GM20431 (cell line): ENCODE data around the gene ADRA1B.
"Not testable (repeated sequence)": the region's sequence is repeated elsewhere in the genome, so short reads cannot be mapped to it uniquely, and the experiment has no call there.

Source experiments
- in situ Hi-C: fragments of 300-500 bp; cut with MseI, MboI; formaldehyde crosslinking; loops from one replicate; pipeline ENCODE4 v1.15.0; 2020; ENCODE audit warnings: low sequenced_read_pairs; ENCODE audit not compliant: unreplicated experiment

The ADRA1B gene

DNA sequence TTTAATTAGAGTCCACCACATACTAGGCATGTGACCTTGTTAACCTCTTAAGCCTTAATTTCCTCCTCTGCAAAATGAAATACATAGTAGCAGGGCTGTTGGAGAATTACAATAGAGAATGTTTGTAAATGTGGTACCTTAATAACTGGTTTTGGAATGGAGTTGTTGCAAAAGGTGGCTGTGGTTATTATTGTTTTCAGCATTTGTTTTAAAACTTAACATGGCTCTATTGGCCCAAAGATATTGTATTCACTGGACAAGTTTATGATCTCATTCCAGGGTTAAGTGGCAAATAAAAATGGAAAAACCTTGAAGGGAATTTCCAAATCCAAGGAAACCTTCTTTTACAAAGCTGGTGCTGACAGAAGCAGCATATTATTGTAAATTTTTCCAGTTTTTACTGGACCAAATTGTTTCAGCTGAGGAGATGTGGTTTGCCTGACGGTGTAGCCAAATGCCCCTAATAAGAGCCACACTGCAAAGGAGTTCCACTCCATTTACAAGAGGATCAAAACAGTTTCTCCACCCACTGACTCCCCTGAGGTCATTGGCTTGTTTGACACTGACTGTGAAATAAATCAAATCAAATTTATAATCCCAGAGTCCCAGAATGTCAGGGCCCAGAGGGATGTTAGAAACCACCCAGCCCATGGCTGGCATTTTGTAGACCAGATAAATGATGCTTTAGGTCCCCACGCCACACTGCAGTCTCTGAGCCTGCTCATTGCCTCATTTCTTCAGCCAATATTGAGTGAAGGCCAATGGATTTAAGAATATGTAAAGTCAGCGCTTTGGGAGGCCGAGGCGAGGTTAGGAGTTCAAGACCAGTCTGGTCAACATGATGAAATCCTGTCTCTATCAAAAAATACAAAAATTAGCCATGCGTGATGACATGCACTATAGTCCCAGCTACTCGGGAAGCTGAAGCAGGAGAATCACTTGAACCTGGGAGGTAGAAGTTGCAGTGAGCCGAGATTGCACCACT is 45.2 kb downstream of the ADRA1B start:
- in situ Hi-C loops = no loop called here

GRCh38 chr5:159962214-159962613 is 45.9 kb downstream of the ADRA1B start:
- in situ Hi-C loops = no loop called here

DNA sequence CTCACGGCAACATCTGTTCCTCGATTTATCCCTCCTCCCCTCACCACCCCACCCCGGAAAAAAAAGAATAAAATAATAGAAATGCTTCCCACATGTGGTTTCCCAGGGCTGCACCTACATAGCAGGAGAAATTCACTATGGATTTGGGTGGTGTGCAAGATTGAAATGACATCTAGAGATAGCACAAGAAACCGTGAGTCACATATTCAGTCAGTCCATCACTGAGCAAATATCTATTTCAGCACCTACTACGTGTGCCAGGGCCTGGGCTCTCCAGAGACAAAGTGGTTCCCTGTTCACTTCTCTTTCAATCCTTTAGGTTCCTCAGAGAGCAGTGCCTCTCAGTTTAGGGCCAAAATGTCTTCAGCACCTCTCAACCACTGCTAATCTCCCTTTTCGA is 47.7 kb downstream of the ADRA1B start:
- in situ Hi-C loops = no loop called here

DNA sequence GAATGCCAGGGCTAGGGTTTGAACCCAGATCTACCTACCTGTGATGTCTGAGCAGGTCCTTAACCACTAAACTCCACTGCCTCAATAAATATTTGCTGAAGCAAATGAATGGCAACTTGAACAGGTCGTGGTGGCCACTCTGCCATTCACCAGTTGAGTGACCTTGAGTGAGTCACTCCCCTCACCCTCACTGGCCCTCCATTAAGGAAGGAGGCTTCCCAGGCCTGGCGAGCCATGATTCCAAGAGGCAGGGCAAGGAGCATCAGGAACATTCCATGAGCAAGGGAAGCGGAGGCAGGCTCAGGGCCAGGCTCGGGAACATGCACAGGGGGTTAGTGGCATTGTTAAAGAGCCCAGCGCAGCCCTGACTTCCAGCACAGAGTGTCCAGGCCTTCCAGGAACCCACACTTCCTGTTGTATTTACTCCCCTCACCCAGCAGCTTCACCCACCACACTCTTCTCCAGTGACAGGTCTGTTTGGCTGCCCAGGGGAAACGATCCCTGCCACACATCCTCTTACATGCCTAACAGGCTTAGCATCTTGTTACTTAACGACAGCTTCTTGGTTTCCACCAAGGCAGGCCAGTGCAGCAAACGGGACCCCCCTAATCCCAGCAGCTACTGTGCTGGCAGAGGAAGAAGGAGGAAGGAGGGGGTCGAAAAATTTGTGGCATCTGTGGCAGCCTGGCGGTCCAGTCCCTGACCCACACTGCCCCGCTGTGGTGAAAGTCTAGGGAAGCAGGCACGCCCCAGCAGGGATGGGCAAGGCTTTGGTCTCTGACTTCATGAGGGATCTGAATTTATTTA is 49.0 kb downstream of the ADRA1B start:
- in situ Hi-C loops = no loop called here

DNA sequence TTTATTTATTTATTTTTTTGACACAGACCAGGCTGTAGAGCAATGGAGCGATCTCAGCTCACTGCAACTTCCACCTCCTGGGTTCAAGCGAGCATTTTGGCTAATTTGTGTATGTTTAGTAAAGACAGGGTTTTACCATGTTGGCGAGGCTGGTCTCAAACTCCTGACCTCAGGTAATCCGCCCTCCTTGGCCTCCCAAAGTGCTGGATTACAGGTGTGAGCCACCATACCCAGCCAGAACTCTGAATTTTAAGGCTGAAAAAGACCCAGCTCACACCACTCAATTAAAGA is 49.5 kb downstream of the ADRA1B start:
- in situ Hi-C loops = not testable (repeated sequence)

DNA sequence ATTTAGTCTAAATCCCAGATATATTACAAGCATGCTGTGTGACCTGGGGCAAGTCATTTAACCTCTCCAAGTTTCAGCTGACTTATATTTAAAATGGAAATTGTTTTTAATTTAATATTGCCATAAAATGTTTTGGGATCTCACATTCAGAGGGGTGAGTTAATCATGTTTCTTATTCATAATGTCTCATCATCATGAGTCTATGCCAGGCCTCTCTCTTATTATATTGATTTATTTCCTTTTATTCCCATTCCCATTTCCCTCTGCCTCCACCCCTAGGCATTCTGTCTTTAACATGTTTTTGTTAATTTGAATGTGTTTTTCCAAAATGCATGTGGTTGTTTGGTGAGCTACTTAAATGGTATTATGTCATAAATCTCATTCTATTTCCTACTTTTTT is 53.7 kb downstream of the ADRA1B start:
- in situ Hi-C loops = no loop called here

GRCh38 chr5:159971038-159971437 is 54.8 kb downstream of the ADRA1B start:
- in situ Hi-C loops = no loop called here

GRCh38 chr5:159971514-159971913 is 55.2 kb downstream of the ADRA1B start:
- in situ Hi-C loops = no loop called here

- in situ Hi-C loops = no loop called here
Observed at GRCh38 chr5:159971931-159972461, 55.7 kb downstream of the ADRA1B start.

- in situ Hi-C loops = no loop called here
Observed at GRCh38 chr5:159972538-159973362, 56.5 kb downstream of the ADRA1B start.

- in situ Hi-C loops = no loop called here
Observed at GRCh38 chr5:159975462-159976019, 59.3 kb downstream of the ADRA1B start.

- in situ Hi-C loops = no loop called here
Observed at GRCh38 chr5:159976921-159977320, 60.6 kb downstream of the ADRA1B start.

- in situ Hi-C loops = no loop called here
Observed at GRCh38 chr5:159978358-159978757, 62.1 kb downstream of the ADRA1B start.

- in situ Hi-C loops = loop anchor here (10.0 kb wide), 1 partner anchor 538 kb away; no protein-coding TSS in a partner anchor
Observed at GRCh38 chr5:159982421-159983173, 66.3 kb downstream of the ADRA1B start.

- in situ Hi-C loops = loop anchor here (10.0 kb wide), 1 partner anchor 542 kb away; no protein-coding TSS in a partner anchor
Observed at GRCh38 chr5:159987031-159987674, 70.9 kb downstream of the ADRA1B start.

GRCh38 chr5:159990506-159990905 is 74.2 kb downstream of the ADRA1B start:
- in situ Hi-C loops = no loop called here

DNA sequence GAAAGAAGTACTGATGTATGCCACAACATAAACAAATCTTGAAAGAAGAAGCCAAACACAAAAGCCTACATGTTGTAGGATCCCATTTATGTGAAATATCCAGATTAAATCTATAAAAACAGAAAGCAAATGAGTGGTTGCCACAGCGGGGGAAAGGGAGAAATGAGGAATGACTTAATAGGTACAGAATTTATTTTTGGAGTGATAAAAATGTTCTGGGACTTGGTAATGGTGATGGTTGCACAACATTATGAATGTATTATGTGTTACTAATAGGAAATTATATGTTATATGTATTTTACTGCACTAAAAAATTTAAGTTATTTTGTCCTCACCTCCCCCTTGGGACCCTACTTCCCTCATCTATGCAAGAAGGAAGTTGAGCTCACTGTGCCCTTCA is 76.3 kb downstream of the ADRA1B start:
- in situ Hi-C loops = no loop called here

DNA sequence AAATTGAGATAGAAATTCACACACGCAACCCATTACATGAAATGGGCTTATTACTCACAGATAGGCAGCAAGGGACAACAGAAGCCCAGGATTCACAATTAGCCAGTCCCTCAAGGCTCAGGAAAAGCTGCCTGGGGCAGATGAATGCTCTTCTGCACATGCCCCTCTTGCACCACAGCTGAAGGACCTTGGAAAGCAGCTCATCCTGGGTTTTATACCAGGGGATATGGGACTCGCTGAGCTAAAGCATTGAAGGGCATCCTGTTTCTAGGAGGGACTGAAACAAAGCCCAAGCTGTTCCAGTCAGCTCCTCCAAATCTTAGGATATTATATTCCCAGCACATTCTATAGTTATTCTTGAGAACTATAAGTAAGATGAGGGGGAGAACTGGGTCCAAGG is 76.9 kb downstream of the ADRA1B start:
- in situ Hi-C loops = no loop called here

- in situ Hi-C loops = no loop called here
Observed at GRCh38 chr5:159995907-159996306, 79.6 kb downstream of the ADRA1B start.
